Naive B cell (primary cell): Measurements from ENCODE around the gene CPA4. TPM values are rescaled to one million over a fixed set of nuclear protein-coding genes. Genes with fewer than 3 reads are reported as not detected.
A peak's percentile ranks its signal among the peaks of the same experiment; 100 is the strongest.

Experiments
- ATAC-seq, 2 donors: fragments of 150-1000 bp; cut with Tn5 transposase; 2 replicates each; pipeline ENCODE4 v1.10.0; 2021; ENCODE audit warnings: low read depth in 2 of 2, mild to moderate bottlenecking in 2 of 2, moderate library complexity in 2 of 2
- DNase-seq: peaks from one replicate; pipeline ENCODE4 v3.0.0; 2022
- H3K27ac Mint-ChIP-seq, 6 donors: one replicate each; pipeline ENCODE4 v1.8.0; 2020 to 2022; ENCODE audit warnings: mild to moderate bottlenecking in 6 of 6, mixed read lengths in 6 of 6, moderate library complexity in 5 of 6, inconsistent platforms in 2 of 6
- H3K27me3 Mint-ChIP-seq, 3 donors: one replicate each; pipeline ENCODE4 v1.8.0; 2021 to 2022; ENCODE audit warnings: mixed read lengths in 3 of 3, mild to moderate bottlenecking in 1 of 3
- H3K36me3 Mint-ChIP-seq, 2 donors: one replicate each; pipeline ENCODE4 v1.8.0; 2020 to 2022; ENCODE audit warnings: mixed read lengths in 2 of 2, inconsistent platforms in 1 of 2, mild to moderate bottlenecking in 1 of 2
- H3K4me1 Mint-ChIP-seq, 3 donors: one replicate each; pipeline ENCODE4 v1.8.0; 2020 to 2022; ENCODE audit warnings: mixed read lengths in 3 of 3, inconsistent platforms in 1 of 3, mild to moderate bottlenecking in 1 of 3, moderate library complexity in 1 of 3
- H3K4me3 Mint-ChIP-seq, 8 donors: one replicate each; pipeline ENCODE4 v1.8.0; 2020 to 2022; ENCODE audit warnings: mild to moderate bottlenecking in 8 of 8, mixed read lengths in 8 of 8, moderate library complexity in 8 of 8, inconsistent platforms in 2 of 8
- H3K9me3 Mint-ChIP-seq, 7 donors: one replicate each; pipeline ENCODE4 v1.8.0; 2020 to 2022; ENCODE audit warnings: mixed read lengths in 7 of 7, mild to moderate bottlenecking in 5 of 7, inconsistent platforms in 2 of 7, moderate library complexity in 1 of 7
- polyA plus RNA-seq, 6 donors: library from polyadenylated mRNA; unstranded; fragments of 300-500 nt; fragmentation: Illumina TruSeq; gene quantifications; one replicate each; pipeline ENCODE4 v1.2.3, GENCODE V29; 2021; ENCODE audit warnings: low read depth in 6 of 6

CPA4 gene
- polyA plus RNA-seq, 6 donors from 2014 or later: not detected

DNA sequence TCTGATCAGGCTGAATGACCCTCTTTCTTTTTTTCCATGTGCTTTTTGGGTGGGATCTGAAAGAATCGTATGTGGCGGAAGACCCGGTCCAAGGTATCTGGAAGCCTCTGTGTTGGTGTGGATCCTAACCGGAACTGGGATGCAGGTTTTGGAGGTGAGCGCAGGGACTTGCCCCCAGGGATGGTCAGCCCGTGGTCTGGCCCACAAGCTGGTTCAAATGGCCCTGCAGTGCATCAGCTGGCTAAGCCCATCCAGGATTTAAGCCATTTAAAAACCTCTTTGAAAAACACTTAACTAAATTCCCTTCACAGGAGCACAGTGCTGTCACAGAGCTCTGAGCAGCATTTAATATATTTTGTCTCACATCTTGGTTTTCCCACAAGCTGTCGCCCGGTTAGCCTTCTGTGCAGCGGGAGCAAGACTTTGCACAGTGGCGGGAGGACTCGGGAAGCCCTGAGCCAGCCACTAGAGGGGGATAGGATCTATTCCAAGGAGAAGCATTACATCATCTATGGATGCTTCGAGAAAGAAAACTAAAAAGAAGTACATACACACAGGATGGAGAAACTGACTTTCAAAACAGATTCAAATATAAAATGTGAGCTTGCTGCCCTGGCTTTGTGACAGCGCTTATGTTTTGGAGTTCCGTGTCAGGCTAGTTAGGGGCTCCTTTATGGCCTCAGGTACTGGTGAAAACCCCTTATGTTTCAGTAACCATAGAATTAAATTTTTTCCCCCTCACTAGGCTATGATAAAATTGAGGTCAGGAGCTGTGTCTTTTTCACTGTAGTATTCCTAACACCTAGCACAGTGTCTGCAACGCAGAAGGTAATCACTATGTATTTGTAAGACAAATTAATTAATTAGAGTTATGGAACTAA lies 15.0 kb upstream of the CPA4 start:
- H3K9me3 Mint-ChIP-seq: peaks cover 0 to 2% (median 0%) of the 10 kb centered on the region in 7 donors
- no peak for DNase-seq
- peaks cover 0 to 4% (median 3%) of the 10 kb centered on the region in 3 donors for H3K4me1 Mint-ChIP-seq
- H3K27ac Mint-ChIP-seq: no peak overlapping the region
- ATAC-seq: no peak
- H3K4me3 Mint-ChIP-seq: no peak overlapping the region
- H3K36me3 Mint-ChIP-seq: no peaks in the 10 kb centered on the region
- H3K27me3 Mint-ChIP-seq: peaks cover 21 to 38% (median 38%) of the 10 kb centered on the region in 3 donors

DNA sequence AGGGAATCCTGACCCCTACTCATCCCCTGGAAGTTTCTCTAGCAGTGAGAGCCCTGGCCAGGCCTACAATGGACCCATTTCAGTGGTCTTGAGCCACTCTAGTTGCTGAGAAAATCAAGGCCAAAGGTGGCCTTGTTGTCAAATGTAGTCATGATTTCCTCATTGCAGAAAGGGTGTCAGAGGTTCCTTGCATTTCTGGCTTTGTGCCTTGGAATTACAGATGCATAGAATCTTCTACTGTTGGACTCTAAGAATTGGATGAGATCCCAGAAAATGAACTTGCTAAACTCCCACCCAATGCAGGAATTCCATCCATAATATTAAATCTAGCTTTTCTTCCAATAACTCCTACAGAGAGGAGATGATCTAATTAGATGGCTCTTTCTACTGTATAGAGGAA lies 14.1 kb upstream of the CPA4 start:
- no peak overlapping the region for H3K4me3 Mint-ChIP-seq
- no peaks in the 10 kb centered on the region for H3K4me1 Mint-ChIP-seq
- no peak for DNase-seq
- H3K27ac Mint-ChIP-seq: no peak overlapping the region
- H3K36me3 Mint-ChIP-seq: no peaks in the 10 kb centered on the region
- H3K27me3 Mint-ChIP-seq: peaks cover 25 to 39% (median 36%) of the 10 kb centered on the region in 3 donors
- ATAC-seq: no peak
- peaks cover 0 to 5% (median 0%) of the 10 kb centered on the region in 7 donors for H3K9me3 Mint-ChIP-seq

DNA sequence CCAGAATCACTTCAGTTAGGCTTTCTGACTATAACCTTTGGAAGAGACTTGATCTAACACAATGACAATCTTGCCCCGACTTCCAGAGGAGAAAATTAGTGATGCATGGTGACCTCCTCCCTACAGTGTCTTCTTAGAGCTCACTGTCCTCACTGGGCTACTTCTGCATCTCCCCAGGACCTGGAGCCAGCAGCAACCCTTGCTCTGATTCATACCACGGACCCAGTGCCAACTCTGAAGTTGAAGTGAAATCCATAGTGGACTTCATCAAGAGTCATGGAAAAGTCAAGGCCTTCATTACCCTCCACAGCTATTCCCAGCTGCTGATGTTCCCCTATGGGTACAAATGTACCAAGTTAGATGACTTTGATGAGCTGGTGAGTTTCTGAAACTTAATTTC lies 13.7 kb upstream of the CPA4 start:
- DNase-seq: no peak
- no peak overlapping the region for H3K4me3 Mint-ChIP-seq
- no peak for ATAC-seq
- H3K9me3 Mint-ChIP-seq: peaks cover 0 to 9% (median under 1%) of the 10 kb centered on the region in 7 donors
- no peaks in the 10 kb centered on the region for H3K4me1 Mint-ChIP-seq
- H3K27me3 Mint-ChIP-seq: peaks cover 29 to 39% (median 37%) of the 10 kb centered on the region in 3 donors
- H3K27ac Mint-ChIP-seq: no peak overlapping the region
- no peaks in the 10 kb centered on the region for H3K36me3 Mint-ChIP-seq

DNA sequence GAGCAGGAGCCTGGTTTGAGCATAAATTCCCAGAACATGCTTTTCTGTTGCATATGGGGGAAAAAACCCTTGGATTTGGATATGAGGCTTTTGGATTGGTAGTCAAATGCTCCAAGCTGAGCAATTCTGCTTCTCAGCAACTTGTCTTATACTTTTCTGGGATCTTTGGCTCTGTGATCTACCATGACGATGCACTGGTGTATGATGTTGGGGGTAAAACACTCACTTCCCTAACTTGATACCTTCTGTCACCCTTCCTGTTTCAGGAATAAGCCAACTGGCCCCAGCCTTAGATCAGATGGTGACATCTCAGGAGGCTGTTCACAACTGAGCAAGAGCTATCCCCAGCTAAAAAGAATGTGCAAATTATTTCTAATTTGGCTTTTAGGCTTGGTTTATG lies 13.1 kb upstream of the CPA4 start:
- no peak for ATAC-seq
- H3K9me3 Mint-ChIP-seq: peaks cover 0 to 10% (median 2%) of the 10 kb centered on the region in 7 donors
- peaks cover 0 to 2% of the 10 kb centered on the region in 2 donors for H3K36me3 Mint-ChIP-seq
- H3K4me3 Mint-ChIP-seq: no peak overlapping the region
- H3K27me3 Mint-ChIP-seq: peaks cover 29 to 38% (median 37%) of the 10 kb centered on the region in 3 donors
- no peaks in the 10 kb centered on the region for H3K4me1 Mint-ChIP-seq
- no peak overlapping the region for H3K27ac Mint-ChIP-seq
- DNase-seq: no peak

GRCh38 chr7:130281260-130281659 lies 11.7 kb upstream of the CPA4 start:
- Mint-ChIP-seq H3K27me3 (peaks cover 21 to 30% (median 30%) of the 10 kb centered on the region in 3 donors), H3K36me3 (peaks cover 0 to 7% of the 10 kb centered on the region in 2 donors), H3K27ac (no peak overlapping the region), H3K4me1 (no peaks in the 10 kb centered on the region), H3K4me3 (no peak overlapping the region), H3K9me3 (peaks cover 0 to 10% (median 2%) of the 10 kb centered on the region in 7 donors)
- DNase-seq: no peak
- ATAC-seq: no peak

DNA sequence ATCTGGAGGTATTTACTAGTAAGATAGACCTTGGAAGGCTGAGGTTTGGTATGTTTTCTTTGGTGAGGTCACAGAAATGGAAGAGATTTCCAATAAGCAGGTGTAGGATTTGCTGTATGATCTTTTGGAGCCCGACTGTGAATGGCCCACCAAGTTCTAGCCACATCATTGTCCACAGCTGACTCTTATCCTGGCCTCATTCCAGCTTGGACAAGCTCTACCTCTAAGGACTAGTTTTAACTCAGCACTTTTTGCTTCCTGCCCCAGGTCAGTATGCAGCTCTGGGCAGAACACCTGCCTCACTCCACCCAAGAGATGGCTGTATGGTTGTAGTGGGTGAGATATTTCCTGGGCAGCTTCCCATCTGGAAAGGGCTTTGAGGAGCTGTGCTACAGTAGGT lies 6.1 kb upstream of the CPA4 start:
- Mint-ChIP-seq H3K27me3 (peaks cover 8 to 29% (median 18%) of the 10 kb centered on the region in 3 donors), H3K9me3 (peaks cover 0 to 10% (median 2%) of the 10 kb centered on the region in 7 donors), H3K4me1 (no peaks in the 10 kb centered on the region), H3K4me3 (no peak overlapping the region), H3K27ac (no peak overlapping the region), H3K36me3 (peaks cover 0 to 7% of the 10 kb centered on the region in 2 donors)
- no peak for DNase-seq
- no peak for ATAC-seq

- Mint-ChIP-seq H3K27ac (no peak overlapping the region), H3K4me1 (peaks cover 0 to 3% (median 0%) of the 10 kb centered on the region in 3 donors), H3K4me3 (no peak overlapping the region)
These were observed 4.8 kb upstream of the CPA4 start for GRCh38 chr7:130288168-130288567.

GRCh38 chr7:130288829-130289228 lies 4.1 kb upstream of the CPA4 start:
- ATAC-seq (no peak), DNase-seq (no peak)
- Mint-ChIP-seq H3K4me1 (peaks cover 0 to 10% (median 0%) of the 10 kb centered on the region in 3 donors), H3K27me3 (peaks cover 4 to 24% (median 13%) of the 10 kb centered on the region in 3 donors), H3K9me3 (peaks cover 0 to 6% (median 2%) of the 10 kb centered on the region in 7 donors), H3K36me3 (peaks cover 0 to 7% of the 10 kb centered on the region in 2 donors), H3K27ac (no peak overlapping the region), H3K4me3 (no peak overlapping the region)

More at GRCh38 chr7:130288168-130288567, 4.8 kb upstream of the CPA4 start:
- no peak for DNase-seq
- Mint-ChIP-seq H3K36me3 (peaks cover 0 to 7% of the 10 kb centered on the region in 2 donors), H3K27me3 (peaks cover 8 to 30% (median 18%) of the 10 kb centered on the region in 3 donors), H3K9me3 (peaks cover 0 to 10% (median 2%) of the 10 kb centered on the region in 7 donors)
- ATAC-seq: no peak

DNA sequence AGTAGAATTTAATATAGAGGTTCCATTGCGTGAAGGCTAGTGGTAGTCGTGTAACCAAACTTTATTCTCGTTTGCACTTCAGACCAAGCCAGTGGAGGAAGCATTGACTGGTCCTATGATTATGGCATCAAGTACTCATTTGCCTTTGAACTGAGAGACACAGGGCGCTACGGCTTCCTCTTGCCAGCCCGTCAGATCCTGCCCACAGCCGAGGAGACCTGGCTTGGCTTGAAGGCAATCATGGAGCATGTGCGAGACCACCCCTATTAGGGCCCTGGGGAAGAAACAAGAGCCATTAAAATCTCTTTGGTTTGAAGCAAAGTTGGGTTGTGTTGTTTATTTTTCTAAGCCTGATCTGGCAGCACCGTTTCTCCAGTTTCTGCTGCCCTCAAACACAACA lies 3.5 kb upstream of the CPA4 start:
- Mint-ChIP-seq H3K4me3 (no peak overlapping the region), H3K4me1 (peaks cover 0 to 12% (median 0%) of the 10 kb centered on the region in 3 donors), H3K27ac (no peak overlapping the region), H3K36me3 (peaks cover 0 to 7% of the 10 kb centered on the region in 2 donors), H3K9me3 (peaks cover 0 to 4% (median 0%) of the 10 kb centered on the region in 7 donors), H3K27me3 (peaks cover 0 to 18% (median 7%) of the 10 kb centered on the region in 3 donors)
- ATAC-seq (no peak), DNase-seq (no peak)

GRCh38 chr7:130290745-130291144 lies 2.2 kb upstream of the CPA4 start:
- ATAC-seq: no peak
- H3K27ac Mint-ChIP-seq: no peak overlapping the region

GRCh38 chr7:130293521-130293920 lies 560 bp downstream of the CPA4 start:
- H3K4me3 Mint-ChIP-seq: no peak overlapping the region
- H3K27ac Mint-ChIP-seq: peak overlapping the region in 3 of 6 donors; percentile 8 to 33 (median 22)
- peaks cover 0 to 16% (median 6%) of the 10 kb centered on the region in 3 donors for H3K27me3 Mint-ChIP-seq
- ATAC-seq (no peak), DNase-seq (no peak)
- H3K4me1 Mint-ChIP-seq: peaks cover 0 to 12% (median 0%) of the 10 kb centered on the region in 3 donors
- H3K36me3 Mint-ChIP-seq: no peaks in the 10 kb centered on the region
- peaks cover 0 to 2% (median 0%) of the 10 kb centered on the region in 7 donors for H3K9me3 Mint-ChIP-seq

More at GRCh38 chr7:130290745-130291144, 2.2 kb upstream of the CPA4 start:
- Mint-ChIP-seq H3K4me3 (no peak overlapping the region), H3K9me3 (peaks cover 0 to 2% (median 0%) of the 10 kb centered on the region in 7 donors), H3K36me3 (no peaks in the 10 kb centered on the region), H3K27me3 (peaks cover 0 to 16% (median 6%) of the 10 kb centered on the region in 3 donors), H3K4me1 (peaks cover 0 to 12% (median 0%) of the 10 kb centered on the region in 3 donors)
- DNase-seq: no peak

GRCh38 chr7:130294314-130294713 lies 1.4 kb downstream of the CPA4 start:
- ATAC-seq (no peak), DNase-seq (no peak)
- Mint-ChIP-seq H3K4me3 (no peak overlapping the region), H3K4me1 (peaks cover 0 to 12% (median 0%) of the 10 kb centered on the region in 3 donors), H3K9me3 (peaks cover 0 to 2% (median 0%) of the 10 kb centered on the region in 7 donors), H3K27me3 (peaks cover 0 to 16% (median 6%) of the 10 kb centered on the region in 3 donors), H3K27ac (no peak overlapping the region), H3K36me3 (no peaks in the 10 kb centered on the region)

- no peak for ATAC-seq
- H3K27me3 Mint-ChIP-seq: peaks cover 0 to 23% (median 0%) of the 10 kb centered on the region in 3 donors
- no peak overlapping the region for H3K4me3 Mint-ChIP-seq
These were observed 3.4 kb downstream of the CPA4 start for GRCh38 chr7:130296221-130296951.

More at GRCh38 chr7:130296221-130296951, 3.4 kb downstream of the CPA4 start:
- H3K36me3 Mint-ChIP-seq: no peaks in the 10 kb centered on the region
- H3K9me3 Mint-ChIP-seq: no peaks in the 10 kb centered on the region
- peaks cover 0 to 12% (median 0%) of the 10 kb centered on the region in 3 donors for H3K4me1 Mint-ChIP-seq
- DNase-seq: no peak
- H3K27ac Mint-ChIP-seq: peak overlapping the region in 1 of 6 donors; percentile 73
